Bronchial smooth muscle cell (primary cell): Measurements from ENCODE around the gene GOLGA2. TPM values are rescaled to one million over a fixed set of nuclear protein-coding genes. Genes with fewer than 3 reads are reported as not detected.

Source experiments
- total RNA-seq: library from RNA; depleted of rRNA; stranded (reverse); fragments of >200 nt; gene quantifications from 2 replicates; pipeline ENCODE4 v1.2.1, GENCODE V29; 2014

GOLGA2 gene
- total RNA-seq = 110 and 123 TPM in 2 replicates

GRCh38 chr9:128275198-128276007 lies at the start of gene GOLGA2:
Gene GOLGA2 (minus strand): TSS chr9:128276007. CDS start chr9:128275976, 31 bp downstream.

GRCh38 chr9:128322404-128323211 lies 46.8 kb upstream of the GOLGA2 start, which contains the start of the genes COQ4 and TRUB2:
Gene COQ4 (plus strand): TSS chr9:128322839. CDS start chr9:128322859, 20 bp downstream.
Gene TRUB2 (minus strand): TSS chr9:128322447. CDS start chr9:128322408, 39 bp downstream.

GRCh38 chr9:128276008-128276573 lies 284 bp upstream of the GOLGA2 start, which contains the start of gene SWI5:
Gene SWI5 (plus strand): TSS chr9:128276276.

Other genes with a start within 250 kb of the GOLGA2 start
- gene NAIF1, start 208.7 kb downstream of the GOLGA2 start, total RNA-seq = 12.3 and 17.8 TPM in 2 replicates
- gene SLC25A25, start 207.8 kb downstream of the GOLGA2 start, total RNA-seq = 18.3 and 20.0 TPM in 2 replicates
- 48.3 and 73.0 TPM in 2 replicates for gene PTGES2, start 148.3 kb downstream of the GOLGA2 start, total RNA-seq
- gene LCN2, start 126.6 kb downstream of the GOLGA2 start, total RNA-seq = not detected in 2 replicates
- gene BBLN, start 115.7 kb downstream of the GOLGA2 start, total RNA-seq = 11.2 and 21.6 TPM in 2 replicates
- gene CIZ1, start 84.4 kb downstream of the GOLGA2 start, total RNA-seq = 22.5 and 36.4 TPM in 2 replicates
- 63.7 and 82.3 TPM in 2 replicates for gene DNM1, start 72.6 kb downstream of the GOLGA2 start, total RNA-seq
- gene SWI5, start 269 bp upstream of the GOLGA2 start, total RNA-seq = 41.1 and 50.3 TPM in 2 replicates
- 12.2 and 19.2 TPM in 2 replicates for gene TRUB2, start 46.4 kb upstream of the GOLGA2 start, total RNA-seq
- 13.7 and 14.5 TPM in 2 replicates for gene COQ4, start 46.8 kb upstream of the GOLGA2 start, total RNA-seq
- gene SLC27A4, start 64.5 kb upstream of the GOLGA2 start, total RNA-seq = 7.7 and 9.3 TPM in 2 replicates
- 24.7 and 30.2 TPM in 2 replicates for gene URM1, start 95.4 kb upstream of the GOLGA2 start, total RNA-seq
- 85.4 and 95.0 TPM in 2 replicates for gene CERCAM, start 144.8 kb upstream of the GOLGA2 start, total RNA-seq
- gene ODF2, start 180.0 kb upstream of the GOLGA2 start, total RNA-seq = 21.4 and 21.6 TPM in 2 replicates
- gene GLE1, start 228.7 kb upstream of the GOLGA2 start, total RNA-seq = 17.5 and 19.4 TPM in 2 replicates